CD4-positive, CD25-positive, alpha-beta regulatory T cell (primary cell): ENCODE data around the gene TFAP2D. TPM values are rescaled to one million over a fixed set of nuclear protein-coding genes. Genes with fewer than 3 reads are reported as not detected.

Source experiments
- ATAC-seq, 2 donors: fragments of 150-1000 bp; cut with Tn5 transposase; one replicate each; pipeline ENCODE4 v1.10.0; 2021; ENCODE audit warnings: low read depth in 2 of 2, moderate number of reproducible peaks in 2 of 2, moderate library complexity in 1 of 2
- DNase-seq, 3 donors: peaks; one replicate each; pipeline versions ENCODE4 v3.0.0 to v3.0.0-alpha.2; 2012 to 2022; ENCODE audit warnings: mixed read lengths in 1 of 3
- H3K27ac ChIP-seq: one replicate; pipeline ENCODE4 v1.7.0; 2013; ENCODE audit warnings: mild to moderate bottlenecking, low read length; ENCODE audit not compliant: insufficient read depth, poor library complexity, severe bottlenecking
- H3K27me3 ChIP-seq: one replicate; pipeline ENCODE4 v1.7.0; 2013; ENCODE audit warnings: low read length; ENCODE audit not compliant: control insufficient read depth, insufficient read depth
- H3K36me3 ChIP-seq: one replicate; pipeline ENCODE4 v1.7.0; 2013; ENCODE audit warnings: mild to moderate bottlenecking, low read length, moderate library complexity; ENCODE audit not compliant: control insufficient read depth, insufficient read depth
- H3K4me1 ChIP-seq: 2 replicates; pipeline ENCODE4 v1.7.0; 2013; ENCODE audit warnings: mild to moderate bottlenecking, low read length; ENCODE audit not compliant: insufficient read depth, control insufficient read depth, poor library complexity, severe bottlenecking
- H3K4me3 ChIP-seq: one replicate; pipeline ENCODE4 v1.7.0; 2013; ENCODE audit warnings: low read depth, mild to moderate bottlenecking, low read length, moderate library complexity
- H3K9me3 ChIP-seq, 2 experiments: 1 replicate in 1 of 2; 2 replicates in 1 of 2; pipeline ENCODE4 v1.7.0; 2013; ENCODE audit warnings: low read length in 2 of 2, mild to moderate bottlenecking in 1 of 2, moderate library complexity in 1 of 2; ENCODE audit not compliant: control insufficient read depth in 2 of 2
- H3K27ac Mint-ChIP-seq, 3 donors: one replicate each; pipeline ENCODE4 v1.8.0; 2020 to 2022; ENCODE audit warnings: mild to moderate bottlenecking in 3 of 3, mixed read lengths in 3 of 3, moderate library complexity in 2 of 3
- H3K27me3 Mint-ChIP-seq: one replicate; pipeline ENCODE4 v1.8.0; 2022; ENCODE audit warnings: mild to moderate bottlenecking, mixed read lengths
- H3K36me3 Mint-ChIP-seq: one replicate; pipeline ENCODE4 v1.8.0; 2020; ENCODE audit warnings: mixed read lengths
- H3K4me1 Mint-ChIP-seq, 4 donors: one replicate each; pipeline ENCODE4 v1.8.0; 2020 to 2022; ENCODE audit warnings: mixed read lengths in 4 of 4, mild to moderate bottlenecking in 1 of 4
- H3K4me3 Mint-ChIP-seq, 4 donors: one replicate each; pipeline ENCODE4 v1.8.0; 2020 to 2022; ENCODE audit warnings: mild to moderate bottlenecking in 4 of 4, mixed read lengths in 4 of 4, moderate library complexity in 3 of 4
- H3K9me3 Mint-ChIP-seq, 7 donors: one replicate each; pipeline ENCODE4 v1.8.0; 2020 to 2022; ENCODE audit warnings: mixed read lengths in 7 of 7, mild to moderate bottlenecking in 3 of 7, moderate library complexity in 2 of 7
- polyA plus RNA-seq, 4 donors: library from polyadenylated mRNA; unstranded; fragments of 300-500 nt; fragmentation: Illumina TruSeq; gene quantifications; one replicate each; pipeline ENCODE4 v1.2.3, GENCODE V29; 2021
- total RNA-seq: library from RNA; stranded (reverse); gene quantifications from one replicate; pipeline ENCODE4 v1.2.3, GENCODE V29; 2022

The TFAP2D gene
- total and polyA plus RNA-seq, 5 donors from 2014 or later = not detected

- Mint-ChIP-seq H3K27ac (no peak overlapping the region), H3K36me3 (no peaks in the 10 kb centered on the region), H3K9me3 (peaks cover 0 to 6% (median 0%) of the 10 kb centered on the region in 7 donors), H3K4me1 (peaks cover 5 to 18% (median 9%) of the 10 kb centered on the region in 4 donors), H3K4me3 (peak overlapping the region; percentile 50 to 96 (median 83)), H3K27me3 (peaks cover 59% of the 10 kb centered on the region)
- Histone ChIP-seq H3K27ac (no peak overlapping the region), H3K9me3 (no peaks in the 10 kb centered on the region), H3K36me3 (no peaks in the 10 kb centered on the region), H3K27me3 (peaks cover 37% of the 10 kb centered on the region), H3K4me1 (no peaks in the 10 kb centered on the region), H3K4me3 (peak overlapping the region; percentile 85)
- peak in 1 of 3 donors; percentile 9 for DNase-seq
- ATAC-seq = no peak
Measured at GRCh38 chr6:50815436-50816114, 102.2 kb downstream of the TFAP2D start.

- no peak for ATAC-seq
- Histone ChIP-seq H3K4me1 (no peaks in the 10 kb centered on the region), H3K36me3 (no peaks in the 10 kb centered on the region), H3K27me3 (peaks cover 44% of the 10 kb centered on the region), H3K4me3 (peak overlapping the region; percentile 85), H3K9me3 (no peaks in the 10 kb centered on the region), H3K27ac (no peak overlapping the region)
- DNase-seq = peak; percentile 6 to 71 (median 18)
- Mint-ChIP-seq H3K9me3 (peaks cover 0 to 6% (median 0%) of the 10 kb centered on the region in 7 donors), H3K27me3 (peaks cover 63% of the 10 kb centered on the region), H3K4me1 (peaks cover 5 to 19% (median 9%) of the 10 kb centered on the region in 4 donors), H3K36me3 (no peaks in the 10 kb centered on the region), H3K4me3 (peak overlapping the region; percentile 50 to 96 (median 83)), H3K27ac (no peak overlapping the region)
Measured at GRCh38 chr6:50816115-50816675, 102.9 kb downstream of the TFAP2D start.

GRCh38 chr6:50816947-50817645 lies 103.8 kb downstream of the TFAP2D start:
- Histone ChIP-seq H3K27me3 (peaks cover 49% of the 10 kb centered on the region), H3K36me3 (no peaks in the 10 kb centered on the region), H3K4me1 (no peaks in the 10 kb centered on the region), H3K27ac (no peak overlapping the region), H3K9me3 (no peaks in the 10 kb centered on the region), H3K4me3 (no peak overlapping the region)
- no peaks in the 10 kb centered on the region for H3K36me3 Mint-ChIP-seq
- DNase-seq = no peak
- H3K9me3 Mint-ChIP-seq = peaks cover 0 to 7% (median 0%) of the 10 kb centered on the region in 7 donors
- H3K4me1 Mint-ChIP-seq = peaks cover 5 to 24% (median 9%) of the 10 kb centered on the region in 4 donors
- peaks cover 72% of the 10 kb centered on the region for H3K27me3 Mint-ChIP-seq
- ATAC-seq = no peak
- H3K27ac Mint-ChIP-seq = no peak overlapping the region
- H3K4me3 Mint-ChIP-seq = no peak overlapping the region

GRCh38 chr6:50817646-50817950 lies 104.3 kb downstream of the TFAP2D start:
- Mint-ChIP-seq H3K27me3 (peaks cover 77% of the 10 kb centered on the region), H3K36me3 (no peaks in the 10 kb centered on the region), H3K27ac (no peak overlapping the region), H3K4me1 (peaks cover 5 to 24% (median 9%) of the 10 kb centered on the region in 4 donors), H3K4me3 (no peak overlapping the region), H3K9me3 (peaks cover 0 to 7% (median 0%) of the 10 kb centered on the region in 7 donors)
- Histone ChIP-seq H3K27me3 (peaks cover 53% of the 10 kb centered on the region), H3K4me3 (no peak overlapping the region), H3K36me3 (no peaks in the 10 kb centered on the region), H3K4me1 (no peaks in the 10 kb centered on the region), H3K9me3 (no peaks in the 10 kb centered on the region), H3K27ac (no peak overlapping the region)
- ATAC-seq (no peak), DNase-seq (no peak)

GRCh38 chr6:50818020-50818419 lies 104.7 kb downstream of the TFAP2D start:
- peaks cover 5 to 24% (median 9%) of the 10 kb centered on the region in 4 donors for H3K4me1 Mint-ChIP-seq

GRCh38 chr6:50818673-50819072 lies 105.3 kb downstream of the TFAP2D start, which contains the start of gene TFAP2B:
TFAP2B (plus strand) TSS chr6:50818871; CDS start chr6:50818892, 21 bp downstream.
- no peaks in the 10 kb centered on the region for H3K4me1 ChIP-seq
- Mint-ChIP-seq H3K27me3 (peaks cover 86% of the 10 kb centered on the region), H3K36me3 (no peaks in the 10 kb centered on the region), H3K27ac (peak within 1 kb of the TSS in 1 of 3 donors; percentile 39), H3K4me1 (peaks cover 5 to 24% (median 9%) of the 10 kb centered on the region in 4 donors), H3K4me3 (peak within 1 kb of the TSS in 1 of 4 donors; percentile 38), H3K9me3 (peaks cover 0 to 7% (median 0%) of the 10 kb centered on the region in 7 donors)
- H3K27me3 ChIP-seq = peaks cover 58% of the 10 kb centered on the region
- H3K4me3 ChIP-seq = no peak within 1 kb of the TSS
- H3K9me3 ChIP-seq = no peaks in the 10 kb centered on the region
- H3K36me3 ChIP-seq = no peaks in the 10 kb centered on the region
- H3K27ac ChIP-seq = no peak within 1 kb of the TSS
- ATAC-seq = no peak
- DNase-seq = no peak

More at GRCh38 chr6:50818020-50818419, 104.7 kb downstream of the TFAP2D start:
- no peak overlapping the region for H3K27ac Mint-ChIP-seq
- Histone ChIP-seq H3K4me1 (no peaks in the 10 kb centered on the region), H3K4me3 (no peak overlapping the region), H3K9me3 (no peaks in the 10 kb centered on the region), H3K36me3 (no peaks in the 10 kb centered on the region), H3K27ac (no peak overlapping the region), H3K27me3 (peaks cover 57% of the 10 kb centered on the region)
- H3K9me3 Mint-ChIP-seq = peaks cover 0 to 7% (median 0%) of the 10 kb centered on the region in 7 donors
- H3K4me3 Mint-ChIP-seq = no peak overlapping the region
- DNase-seq (no peak), ATAC-seq (no peak)
- H3K27me3 Mint-ChIP-seq = peaks cover 81% of the 10 kb centered on the region
- no peaks in the 10 kb centered on the region for H3K36me3 Mint-ChIP-seq

GRCh38 chr6:50819466-50819903 lies 106.2 kb downstream of the TFAP2D start:
- no peaks in the 10 kb centered on the region for H3K4me1 ChIP-seq
- H3K27me3 Mint-ChIP-seq = peaks cover 88% of the 10 kb centered on the region
- no peak for ATAC-seq
- no peaks in the 10 kb centered on the region for H3K36me3 Mint-ChIP-seq
- no peaks in the 10 kb centered on the region for H3K36me3 ChIP-seq
- H3K4me3 Mint-ChIP-seq = no peak overlapping the region
- H3K4me3 ChIP-seq = no peak overlapping the region
- H3K9me3 ChIP-seq = peaks cover 0 to 2% of the 10 kb centered on the region in 2 experiments
- no peak overlapping the region for H3K27ac ChIP-seq
- DNase-seq = no peak
- peaks cover 0 to 7% (median 0%) of the 10 kb centered on the region in 7 donors for H3K9me3 Mint-ChIP-seq
- peaks cover 65% of the 10 kb centered on the region for H3K27me3 ChIP-seq
- peaks cover 5 to 24% (median 7%) of the 10 kb centered on the region in 4 donors for H3K4me1 Mint-ChIP-seq
- no peak overlapping the region for H3K27ac Mint-ChIP-seq
